ENCODE measurements around the gene NOVA2.

DNA sequence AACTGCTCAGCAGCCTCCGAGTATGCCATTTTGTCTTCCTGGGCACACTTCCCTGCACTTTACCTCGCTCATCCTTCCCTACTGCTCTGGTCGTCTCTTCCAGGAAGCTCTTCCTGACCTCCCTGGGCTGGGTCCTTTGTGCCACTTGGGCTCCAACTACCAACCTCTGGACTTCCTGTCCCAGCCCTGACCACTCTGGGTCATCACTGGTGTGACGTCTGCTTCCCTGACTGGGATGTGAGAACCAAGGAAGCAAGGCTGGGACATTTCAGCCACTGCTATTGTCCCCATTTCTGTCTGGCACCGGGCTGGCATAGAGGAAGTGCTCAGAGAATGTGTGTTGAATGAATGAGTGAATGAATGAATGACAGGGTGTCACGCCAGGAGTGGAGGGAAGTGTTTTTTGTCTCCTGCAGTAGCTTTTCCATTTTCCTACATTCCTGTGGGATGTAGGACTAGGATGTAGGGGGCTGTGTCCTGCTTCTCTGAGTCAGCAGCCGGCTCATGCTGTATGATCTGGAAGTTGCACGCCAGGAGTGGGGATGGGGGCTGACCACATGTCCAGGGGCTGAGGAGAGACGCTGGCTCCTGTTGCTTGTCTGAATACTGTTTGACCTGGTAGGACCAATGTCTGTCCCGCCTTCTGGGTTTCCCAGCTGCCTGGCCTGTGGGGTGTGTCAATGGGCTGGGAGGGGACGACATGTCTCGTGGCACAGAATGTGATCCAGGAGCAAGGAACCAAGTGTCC, 14.7 kb downstream of the NOVA2 start:
- no peak for TF ChIP-seq EP300 (conservative IDR thresholded peaks at IDR 0.05; ENCODE audit: poor library complexity, severe bottlenecking)
- TF ChIP-seq, protein P1, sequence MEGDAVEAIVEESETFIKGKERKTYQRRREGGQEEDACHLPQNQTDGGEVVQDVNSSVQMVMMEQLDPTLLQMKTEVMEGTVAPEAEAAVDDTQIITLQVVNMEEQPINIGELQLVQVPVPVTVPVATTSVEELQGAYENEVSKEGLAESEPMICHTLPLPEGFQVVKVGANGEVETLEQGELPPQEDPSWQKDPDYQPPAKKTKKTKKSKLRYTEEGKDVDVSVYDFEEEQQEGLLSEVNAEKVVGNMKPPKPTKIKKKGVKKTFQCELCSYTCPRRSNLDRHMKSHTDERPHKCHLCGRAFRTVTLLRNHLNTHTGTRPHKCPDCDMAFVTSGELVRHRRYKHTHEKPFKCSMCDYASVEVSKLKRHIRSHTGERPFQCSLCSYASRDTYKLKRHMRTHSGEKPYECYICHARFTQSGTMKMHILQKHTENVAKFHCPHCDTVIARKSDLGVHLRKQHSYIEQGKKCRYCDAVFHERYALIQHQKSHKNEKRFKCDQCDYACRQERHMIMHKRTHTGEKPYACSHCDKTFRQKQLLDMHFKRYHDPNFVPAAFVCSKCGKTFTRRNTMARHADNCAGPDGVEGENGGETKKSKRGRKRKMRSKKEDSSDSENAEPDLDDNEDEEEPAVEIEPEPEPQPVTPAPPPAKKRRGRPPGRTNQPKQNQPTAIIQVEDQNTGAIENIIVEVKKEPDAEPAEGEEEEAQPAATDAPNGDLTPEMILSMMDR (IDR thresholded peaks at IDR 0.05; ENCODE audit: poor library complexity, severe bottlenecking): no peak
- no peak for TF ChIP-seq EZH2 (IDR thresholded peaks at IDR 0.05; ENCODE audit: borderline replicate concordance, insufficient read depth, low read length, poor library complexity, severe bottlenecking)
- no peak for TF ChIP-seq SMC3 (conservative IDR thresholded peaks at IDR 0.05; ENCODE audit: poor library complexity)

Measured in neural cell (in vitro differentiated cells).